ENCODE results near the gene TBR1. TPM values are rescaled to one million over a fixed set of nuclear protein-coding genes. Genes with fewer than 3 reads are reported as not detected.

TBR1 gene
- total and polyA plus RNA-seq, 2 experiments from 2014 or later = 0.48 TPM; not detected in 1

DNA sequence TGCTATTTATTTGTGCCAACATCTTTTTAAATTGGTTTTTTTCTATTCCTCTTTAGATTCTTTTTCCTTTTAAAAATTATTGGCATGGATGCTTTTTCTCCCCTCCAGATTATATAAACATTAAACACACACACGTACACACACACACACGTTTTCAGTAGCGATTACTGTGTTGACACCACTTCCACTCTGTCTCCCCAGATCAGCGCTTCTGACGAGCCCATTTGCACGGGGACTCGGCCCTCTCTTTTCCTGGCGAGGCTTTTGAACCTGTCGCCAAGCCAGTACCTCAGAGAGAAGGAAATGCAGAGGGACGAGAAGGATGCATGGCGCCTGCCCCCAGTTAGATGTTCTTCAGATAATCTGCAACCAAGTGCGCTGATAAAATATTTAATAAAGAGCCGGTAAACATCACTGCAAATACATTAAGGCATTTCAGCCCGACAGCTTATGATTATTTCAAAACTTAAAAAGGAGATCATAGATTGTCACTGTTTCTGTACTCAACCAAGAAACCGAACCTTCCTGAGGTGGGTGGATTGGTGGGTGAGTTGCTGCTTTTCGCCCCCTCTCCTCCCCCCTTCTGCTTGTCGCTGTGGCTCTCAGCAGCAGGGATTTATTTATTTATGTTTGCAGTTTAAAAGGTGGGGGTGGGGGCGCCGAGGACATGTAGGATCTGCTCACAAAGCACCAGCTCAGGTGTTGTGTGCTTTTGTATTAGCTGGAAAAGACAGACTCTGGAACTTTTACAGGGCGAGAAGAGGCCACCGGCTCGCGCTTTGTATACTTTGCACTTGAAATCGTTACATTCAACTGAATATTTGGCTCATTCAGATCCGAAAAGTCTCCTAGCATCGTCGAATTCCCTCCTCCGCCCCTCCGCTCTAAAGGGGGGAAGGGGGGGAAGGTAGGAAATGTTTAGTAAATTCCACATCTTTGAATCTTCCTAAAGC is 787 bp upstream of the TBR1 start:
- Histone ChIP-seq H3K4me1 (ENCODE audit: low read depth) (peaks cover 25% of the 10 kb centered on the region), H3K36me3 (no peaks in the 10 kb centered on the region), H3K27ac (no peak overlapping the region), H3K27me3 (peaks cover 90% of the 10 kb centered on the region), H3K4me3 (peak overlapping the region; percentile 31), H3K9me3 (ENCODE audit: low read depth) (no peaks in the 10 kb centered on the region)
- TF ChIP-seq CTCF (IDR thresholded peaks at IDR 0.05; ENCODE audit: low read depth, low read length) = no peak
- no peak for DNase-seq (ENCODE audit: low read depth in 1 of 2, low spot score in 1 of 2)

GRCh38 chr2:161416708-161417437 is 776 bp downstream of the TBR1 start:
- DNase-seq (ENCODE audit: low read depth in 1 of 2, low spot score in 1 of 2) = no peak
- no peak for TF ChIP-seq CTCF (IDR thresholded peaks at IDR 0.05; ENCODE audit: low read depth, low read length)
- no peaks in the 10 kb centered on the region for H3K9me3 ChIP-seq (ENCODE audit: low read depth)
- no peak overlapping the region for H3K27ac ChIP-seq
- peaks cover 25% of the 10 kb centered on the region for H3K4me1 ChIP-seq (ENCODE audit: low read depth)
- H3K27me3 ChIP-seq = peaks cover 100% of the 10 kb centered on the region
- no peaks in the 10 kb centered on the region for H3K36me3 ChIP-seq
- H3K4me3 ChIP-seq = peak overlapping the region; percentile 6

GRCh38 chr2:161417438-161418274 is 1.6 kb downstream of the TBR1 start:
- peaks cover 25% of the 10 kb centered on the region for H3K4me1 ChIP-seq (ENCODE audit: low read depth)
- H3K4me3 ChIP-seq = no peak overlapping the region
- H3K27ac ChIP-seq = no peak overlapping the region
- no peaks in the 10 kb centered on the region for H3K36me3 ChIP-seq
- no peaks in the 10 kb centered on the region for H3K9me3 ChIP-seq (ENCODE audit: low read depth)
- TF ChIP-seq CTCF (IDR thresholded peaks at IDR 0.05; ENCODE audit: low read depth, low read length) = no peak
- DNase-seq (ENCODE audit: low read depth in 1 of 2, low spot score in 1 of 2) = no peak
- H3K27me3 ChIP-seq = peaks cover 100% of the 10 kb centered on the region

DNA sequence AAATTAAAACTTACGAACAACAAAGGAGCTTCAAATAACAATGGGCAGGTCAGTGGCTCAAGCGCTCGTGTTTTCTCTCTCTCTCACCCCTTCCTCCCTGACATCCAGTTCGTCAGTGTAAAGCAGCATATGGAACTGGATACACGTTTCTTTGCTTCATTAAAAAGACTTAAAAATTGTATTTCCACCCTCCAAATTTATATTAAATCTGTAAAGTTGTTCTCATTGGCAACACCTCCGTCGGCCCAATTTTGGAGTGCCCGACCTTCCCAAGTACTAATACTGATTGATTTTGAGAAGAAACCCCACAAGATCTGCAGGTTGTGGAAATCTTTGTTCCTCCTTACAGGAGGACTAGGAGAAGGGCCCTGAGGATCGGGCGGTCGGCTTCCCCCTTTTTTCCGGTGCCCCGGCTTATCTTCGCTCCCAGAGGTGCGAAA is 2.2 kb downstream of the TBR1 start:
- Histone ChIP-seq H3K4me1 (ENCODE audit: low read depth) (peaks cover 25% of the 10 kb centered on the region), H3K27ac (no peak overlapping the region), H3K9me3 (ENCODE audit: low read depth) (no peaks in the 10 kb centered on the region), H3K27me3 (peaks cover 100% of the 10 kb centered on the region), H3K36me3 (no peaks in the 10 kb centered on the region), H3K4me3 (peak overlapping the region; percentile 34)
- TF ChIP-seq CTCF (IDR thresholded peaks at IDR 0.05; ENCODE audit: low read depth, low read length) = no peak
- DNase-seq (ENCODE audit: low read depth in 1 of 2, low spot score in 1 of 2) = no peak

Measured in cardiac muscle cell (in vitro differentiated cells and primary cell).